GM08714 (cell line): Measurements from ENCODE around the gene SERPINB2.
"Not testable (repeated sequence)": the region's sequence is repeated elsewhere in the genome, so short reads cannot be mapped to it uniquely, and the experiment has no call there.

ENCODE experiments used
- H3K4me3 ChIP-seq: fragments of 200-500 bp; sonication (Bioruptor generic); 2 replicates; pipeline ENCODE4 v1.5.1; 2014; ENCODE audit warnings: mild to moderate bottlenecking, low read length, inconsistent platforms
- ZNF274 ChIP-seq: IDR thresholded peaks from 2 replicates; pipeline ENCODE4 v1.6.1; 2012; ENCODE audit warnings: mild to moderate bottlenecking, low read depth, low read length

Gene SERPINB2

GRCh38 chr18:63936932-63937393 lies 49.5 kb downstream of the SERPINB2 start:
- no peak for TF ChIP-seq ZNF274

GRCh38 chr18:63940008-63940407 lies 52.5 kb downstream of the SERPINB2 start:
- H3K4me3 ChIP-seq = no peak overlapping the region
- no peak for TF ChIP-seq ZNF274

More at GRCh38 chr18:63936932-63937393, 49.5 kb downstream of the SERPINB2 start:
- peak overlapping the region; percentile 64; the same call in 1 of the 2 replicates for H3K4me3 ChIP-seq

- H3K4me3 ChIP-seq = not testable (repeated sequence)
These were observed 53.1 kb downstream of the SERPINB2 start for GRCh38 chr18:63940543-63941050.

GRCh38 chr18:63947051-63947790 lies 59.7 kb downstream of the SERPINB2 start:
- TF ChIP-seq ZNF274 = no peak
- H3K4me3 ChIP-seq = no peak overlapping the region

- H3K4me3 ChIP-seq = peak within 1 kb of the TSS; percentile 55
- no peak for TF ChIP-seq ZNF274
These were observed 61.7 kb downstream of the SERPINB2 start, which contains the start of gene HMSD for GRCh38 chr18:63949068-63949737. TSS of gene HMSD (plus strand) at chr18:63949301. CDS start at chr18:63953456, 4,155 bp downstream.

- H3K4me3 ChIP-seq = peak overlapping the region; percentile 29; the same call in 1 of the 2 replicates
- no peak for TF ChIP-seq ZNF274
These were observed 63.8 kb downstream of the SERPINB2 start for GRCh38 chr18:63951302-63951705.
